ENCODE results near the gene TRIAP1.
"Not testable (repeated sequence)": the region's sequence is repeated elsewhere in the genome, so short reads cannot be mapped to it uniquely, and the experiment has no call there.

TRIAP1 gene

DNA sequence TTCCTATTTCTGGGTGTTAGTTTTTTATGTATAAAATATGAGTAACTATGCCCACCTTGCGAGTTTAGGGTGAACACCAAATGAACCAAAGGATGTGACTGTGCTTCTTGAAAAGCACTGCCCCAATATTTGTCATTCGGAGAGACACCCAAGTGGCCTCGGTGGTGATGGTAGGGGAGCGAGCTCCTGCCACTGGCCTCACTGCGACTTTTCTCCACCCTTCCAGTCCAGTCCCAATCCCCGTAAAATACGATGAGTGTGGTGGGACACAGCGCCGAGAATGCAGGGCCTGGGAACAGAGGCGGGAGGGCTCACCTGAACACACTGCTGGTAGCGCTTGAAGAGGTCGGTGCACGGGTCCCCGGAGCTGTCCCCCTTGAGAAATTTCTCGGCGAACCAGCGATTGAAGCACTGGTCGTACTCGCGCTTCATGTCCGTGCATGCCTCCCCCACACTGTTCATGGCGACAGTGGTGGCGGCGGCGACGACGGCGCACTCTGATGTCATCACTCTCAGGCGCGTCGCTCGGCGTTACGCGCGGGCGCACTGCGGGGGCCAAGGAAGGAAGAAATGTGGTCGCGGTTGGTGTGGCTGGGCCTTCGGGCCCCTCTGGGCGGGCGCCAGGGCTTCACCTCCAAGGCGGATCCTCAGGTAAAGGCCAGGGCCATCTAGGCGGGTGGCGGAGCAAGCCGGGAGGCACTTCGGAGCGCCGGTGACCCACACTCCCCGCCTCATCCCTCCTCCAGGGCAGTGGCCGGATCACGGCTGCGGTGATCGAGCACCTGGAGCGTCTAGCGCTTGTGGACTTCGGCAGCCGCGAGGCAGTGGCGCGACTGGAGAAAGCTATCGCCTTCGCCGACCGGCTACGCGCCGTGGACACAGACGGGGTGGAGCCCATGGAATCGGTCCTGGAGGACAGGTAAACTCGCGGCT, at the start of gene TRIAP1, which contains the start of gene GATC:
TSS of gene TRIAP1 (minus strand) at position 474 of the 933 bp plus-strand sequence. CDS start at position 462, 12 bp downstream.
TSS of gene GATC (plus strand) at position 534 of the 933 bp plus-strand sequence. CDS start at position 571, 37 bp downstream.
- DNase-seq (ENCODE audit: low spot score): peak; percentile 84

DNA sequence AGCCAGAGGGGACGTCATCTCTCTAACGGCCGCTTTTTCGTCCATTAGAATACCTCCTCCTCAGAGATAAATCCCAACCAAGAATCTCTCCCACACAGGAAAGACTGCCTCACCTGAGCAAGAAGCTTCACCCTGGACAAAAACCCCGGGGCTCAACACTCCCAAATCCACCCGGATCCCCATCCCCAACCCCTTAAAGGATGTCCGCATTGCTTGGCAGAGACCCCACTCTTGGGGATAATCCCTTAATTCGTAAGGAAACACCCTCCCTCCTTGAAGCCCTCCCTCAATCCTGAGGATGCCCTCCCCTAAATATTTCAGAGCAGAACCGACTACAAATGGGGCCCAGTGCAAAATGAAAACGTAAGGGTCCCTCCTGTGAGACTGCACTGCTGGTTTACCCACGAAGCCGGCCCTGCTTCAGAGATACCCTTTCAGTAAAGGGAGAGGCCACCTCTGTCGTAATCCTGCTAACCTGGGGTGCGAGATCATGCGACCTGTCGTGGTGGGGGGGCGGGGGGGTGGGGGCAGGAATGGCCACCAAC, 49.1 kb upstream of the TRIAP1 start:
- no peak for DNase-seq (ENCODE audit: low spot score)

DNA sequence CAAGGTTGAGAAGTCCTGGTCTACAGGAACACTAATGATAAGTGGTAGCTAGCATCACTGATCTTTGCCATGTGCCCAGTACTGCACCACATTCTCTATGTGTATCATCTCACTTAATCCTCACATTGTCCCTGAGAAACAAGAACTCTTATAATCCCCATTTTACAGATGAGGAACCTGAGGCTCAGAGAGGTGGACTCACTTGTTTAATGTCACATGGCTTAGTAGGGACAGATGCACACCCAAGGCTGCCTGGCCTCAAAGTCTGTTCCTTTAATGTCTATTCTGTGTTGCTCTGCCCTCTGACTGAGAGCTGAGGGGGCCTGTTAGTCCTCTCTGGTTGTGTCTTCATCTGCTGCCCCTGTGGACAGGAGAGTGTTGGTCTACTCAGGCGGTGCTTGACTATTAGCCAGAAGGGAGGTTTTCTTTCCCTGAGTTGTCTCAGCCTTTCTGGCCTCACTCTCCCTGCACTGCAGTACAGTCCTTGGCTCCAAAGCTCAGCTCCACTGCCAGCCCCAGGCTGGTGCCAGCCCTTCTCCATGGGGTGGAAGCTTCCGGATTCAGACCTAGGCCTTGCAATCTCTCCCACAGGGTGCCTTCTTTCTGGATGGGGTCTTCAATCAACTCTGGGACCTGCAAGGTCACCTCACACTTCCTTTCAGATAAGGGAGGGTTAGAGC, 44.8 kb upstream of the TRIAP1 start:
- DNase-seq (ENCODE audit: low spot score): no peak

DNA sequence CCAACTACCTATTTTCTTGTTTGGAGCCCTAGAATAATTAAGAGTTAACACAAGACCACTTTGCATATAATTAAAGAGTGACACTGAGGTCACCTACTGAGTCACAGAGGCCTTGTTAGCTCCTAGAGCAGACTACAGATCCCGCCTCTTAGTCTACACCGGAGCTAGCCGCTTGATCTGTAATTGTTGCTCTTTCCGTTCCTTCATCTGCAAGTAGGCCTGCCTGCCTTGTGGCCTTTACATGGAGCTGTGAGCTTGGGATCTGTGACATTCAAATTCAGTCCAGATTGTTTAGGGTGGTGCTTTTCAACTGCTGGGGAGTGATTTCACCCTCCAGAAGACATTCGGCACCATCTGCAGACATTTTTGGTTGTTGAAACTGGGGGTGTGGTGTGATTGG, 44.1 kb upstream of the TRIAP1 start:
- no peak for DNase-seq (ENCODE audit: low spot score)

DNA sequence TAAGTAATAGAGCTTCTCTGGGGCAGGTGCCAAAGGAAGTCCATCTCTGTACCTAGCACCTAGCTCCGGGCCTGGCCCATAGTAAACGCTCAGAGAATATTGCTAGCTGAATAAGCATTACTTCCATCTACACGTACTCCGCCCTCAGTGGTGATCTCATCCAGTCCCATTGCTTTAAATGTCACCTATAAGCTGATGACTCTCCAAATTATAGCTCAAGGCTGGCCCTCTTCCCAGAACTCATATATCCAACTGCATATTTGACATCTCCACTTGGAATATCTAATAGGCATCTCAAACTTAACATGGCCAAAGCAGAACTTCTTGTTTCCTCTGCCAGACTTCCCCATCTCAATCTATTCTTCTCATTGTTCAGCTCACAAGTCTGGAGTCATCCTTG, 42.8 kb upstream of the TRIAP1 start:
- no peak for DNase-seq (ENCODE audit: low spot score)

DNA sequence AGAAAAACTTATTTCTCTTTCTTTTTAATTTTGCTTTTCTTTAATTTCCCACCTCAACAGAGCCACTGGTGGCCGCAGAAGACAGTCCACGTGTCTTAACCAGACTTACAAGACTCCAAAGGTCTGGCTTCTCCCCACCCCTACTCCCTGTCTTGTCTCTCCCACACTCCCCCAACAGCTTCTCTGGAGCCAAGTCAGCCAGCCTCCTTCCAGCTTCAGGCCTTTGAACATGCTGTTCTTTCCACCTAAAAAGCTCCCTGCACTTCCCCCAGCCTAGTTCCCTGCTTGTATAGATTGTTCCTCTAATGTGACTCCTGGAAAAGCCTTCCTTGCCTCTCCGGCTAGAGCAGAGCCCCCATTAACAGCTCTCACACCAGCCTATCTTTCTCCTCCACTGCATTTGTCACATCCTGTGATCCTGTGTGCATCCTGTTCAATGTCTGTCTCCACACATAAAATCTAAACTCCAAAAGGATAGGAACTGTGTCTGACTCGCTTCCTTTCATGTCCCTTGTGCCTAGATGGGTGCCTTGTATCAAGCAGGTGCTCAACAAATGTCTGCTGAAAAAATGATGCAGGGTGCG, 42.0 kb upstream of the TRIAP1 start:
- DNase-seq (ENCODE audit: low spot score): peak; percentile 77

DNA sequence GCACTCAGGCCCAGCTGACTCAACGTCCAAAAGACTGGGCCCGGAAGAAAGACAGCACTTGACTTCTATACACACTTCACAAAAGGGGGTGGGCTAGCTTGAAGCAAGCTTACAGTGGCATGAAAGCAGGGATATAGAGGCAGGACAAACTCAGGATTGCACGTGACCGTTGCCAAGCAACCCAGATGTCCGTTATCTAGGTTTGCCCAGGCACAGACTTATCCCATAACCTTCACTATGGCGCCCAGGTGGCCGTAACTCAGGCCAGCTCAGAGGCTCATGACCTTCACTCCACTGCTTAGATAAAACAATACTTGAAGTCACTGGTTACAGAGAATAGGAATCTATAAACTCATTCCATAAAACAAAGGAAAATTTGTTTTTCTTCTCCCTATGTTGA, 41.4 kb upstream of the TRIAP1 start:
- DNase-seq (ENCODE audit: low spot score): not testable (repeated sequence)

DNA sequence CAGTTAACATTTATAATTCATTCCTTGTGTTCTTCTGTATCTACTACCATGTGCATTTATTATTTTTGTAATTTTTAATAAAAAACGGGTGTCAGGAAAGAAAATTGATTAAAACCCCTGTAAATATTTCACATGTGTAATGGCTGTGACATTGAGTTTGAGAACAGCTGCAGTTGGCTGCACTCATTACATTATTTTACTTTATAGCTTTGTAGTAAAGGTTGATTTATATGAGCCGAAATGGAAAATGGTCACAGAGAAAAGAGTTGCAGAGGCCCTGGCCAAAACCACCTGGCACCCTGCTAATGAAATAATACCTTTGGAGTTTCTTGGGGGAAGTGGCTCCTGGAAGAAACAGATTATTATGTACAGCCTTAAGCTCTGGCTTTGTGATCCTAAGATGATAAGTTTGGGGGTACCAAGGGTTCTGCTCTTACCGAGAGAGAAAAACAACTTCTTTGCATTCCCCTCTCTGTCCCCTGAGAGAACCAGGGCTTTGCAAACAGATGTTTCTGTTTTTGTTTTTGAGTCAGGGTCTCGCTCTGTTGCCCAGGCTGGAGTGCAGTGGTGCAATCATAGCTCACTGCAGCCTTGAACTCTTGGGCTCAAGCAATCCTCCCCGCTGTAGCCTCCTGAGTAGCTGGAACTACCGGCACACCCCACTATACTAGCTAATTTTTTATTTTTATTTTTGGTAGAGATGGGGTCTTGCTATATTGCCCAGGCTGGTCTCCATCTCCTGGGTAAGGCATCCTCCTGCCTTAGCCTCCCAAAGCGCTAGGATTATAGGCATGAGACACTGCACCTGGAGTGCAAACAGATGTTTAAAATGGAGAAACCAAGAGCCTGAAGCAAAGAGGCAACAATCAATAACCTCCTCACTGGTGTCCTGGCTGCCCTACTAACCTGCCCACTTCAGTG, 40.0 kb upstream of the TRIAP1 start:
- DNase-seq (ENCODE audit: low spot score): no peak

DNA sequence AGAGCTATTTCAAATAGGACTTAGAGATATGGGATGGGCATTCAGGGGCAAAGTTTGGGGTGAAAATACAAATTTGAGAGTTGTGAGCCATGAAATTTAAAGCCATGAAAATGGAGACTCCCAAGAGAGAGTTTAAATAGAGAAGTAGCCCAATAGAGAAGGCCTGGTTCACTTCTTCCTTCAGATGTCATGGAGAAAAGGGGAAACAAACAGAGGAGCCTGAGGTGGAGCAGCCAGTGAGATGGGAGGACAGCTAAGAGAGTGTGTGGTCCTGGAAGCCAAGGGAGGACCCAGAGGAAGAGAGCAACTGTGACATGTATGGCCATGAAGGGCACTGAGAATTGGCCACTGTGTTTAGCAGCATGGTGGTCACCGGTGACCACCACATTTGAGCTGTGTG, 37.4 kb upstream of the TRIAP1 start:
- DNase-seq (ENCODE audit: low spot score): no peak

DNA sequence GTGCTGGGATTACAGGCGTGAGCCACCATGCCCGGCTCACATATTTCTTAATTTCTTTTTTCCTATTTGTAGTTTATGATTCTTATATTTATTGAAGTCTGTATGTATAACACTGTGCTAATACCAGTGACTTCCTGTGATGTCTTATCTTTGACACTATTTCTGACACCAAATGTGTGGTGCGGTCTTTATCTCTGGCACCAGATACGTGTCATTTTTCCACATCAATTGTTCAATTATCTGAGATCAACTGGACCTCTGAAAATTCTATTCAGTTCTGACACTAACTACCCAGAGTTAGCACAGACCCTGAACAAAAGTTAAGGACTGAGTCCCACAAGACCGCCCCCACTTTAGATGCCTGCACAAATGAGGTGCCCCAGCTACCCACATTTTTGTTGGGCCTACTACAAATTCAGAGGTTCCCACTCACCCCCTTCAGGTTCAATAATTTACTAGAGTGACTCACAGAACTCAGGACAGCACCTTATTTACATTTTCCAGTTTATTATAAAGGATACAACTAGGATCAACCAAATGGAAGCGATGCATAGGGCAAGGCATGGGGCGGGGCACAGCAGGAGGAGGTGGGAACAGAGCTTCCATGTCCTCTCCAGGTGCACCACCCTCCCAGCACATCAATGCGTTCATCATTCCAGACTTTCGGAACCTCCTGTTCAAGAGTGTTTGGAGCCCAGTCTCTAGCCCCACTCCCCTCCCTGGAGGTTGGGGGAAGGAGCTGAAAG, 35.0 kb upstream of the TRIAP1 start:
- no peak for DNase-seq (ENCODE audit: low spot score)

DNA sequence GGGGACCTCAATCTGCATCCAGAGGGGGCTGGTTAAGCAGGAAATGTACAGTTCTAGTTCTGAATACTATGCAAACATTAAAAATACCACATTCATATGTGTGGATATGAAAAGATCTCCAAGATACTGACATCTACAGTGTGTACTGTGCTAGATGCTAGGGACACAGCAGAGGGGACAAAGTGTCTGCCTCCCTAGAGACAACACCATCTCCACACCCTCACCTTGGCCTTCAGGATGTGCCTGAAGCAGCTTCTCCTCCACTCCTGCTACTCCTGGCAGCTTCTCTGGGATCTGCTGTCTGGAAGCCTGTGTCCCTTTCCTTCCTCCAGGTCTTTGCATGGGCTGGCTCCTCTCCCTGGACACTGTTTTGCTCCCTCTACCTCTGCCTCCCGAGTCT, 34.0 kb upstream of the TRIAP1 start:
- no peak for DNase-seq (ENCODE audit: low spot score)

DNA sequence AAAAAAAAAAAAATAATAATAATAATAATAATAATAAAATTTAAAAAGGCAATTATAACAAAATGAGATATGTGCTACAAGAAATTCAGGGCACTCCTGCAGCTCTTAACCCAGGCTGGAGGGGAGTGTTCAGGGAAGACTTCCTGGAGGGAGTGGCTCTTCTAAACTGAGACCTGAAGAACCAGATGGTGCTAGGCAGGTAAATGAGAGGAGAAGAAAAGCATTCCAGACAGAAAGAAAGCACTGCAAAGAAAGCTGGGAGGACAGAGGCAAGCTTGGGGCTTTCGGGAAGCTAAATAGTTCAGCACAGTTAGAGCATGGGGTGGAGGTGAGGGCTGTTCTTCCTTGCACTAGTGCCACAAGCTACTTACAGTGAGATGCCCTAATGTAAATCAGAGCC, 33.3 kb upstream of the TRIAP1 start:
- no peak for DNase-seq (ENCODE audit: low spot score)

DNA sequence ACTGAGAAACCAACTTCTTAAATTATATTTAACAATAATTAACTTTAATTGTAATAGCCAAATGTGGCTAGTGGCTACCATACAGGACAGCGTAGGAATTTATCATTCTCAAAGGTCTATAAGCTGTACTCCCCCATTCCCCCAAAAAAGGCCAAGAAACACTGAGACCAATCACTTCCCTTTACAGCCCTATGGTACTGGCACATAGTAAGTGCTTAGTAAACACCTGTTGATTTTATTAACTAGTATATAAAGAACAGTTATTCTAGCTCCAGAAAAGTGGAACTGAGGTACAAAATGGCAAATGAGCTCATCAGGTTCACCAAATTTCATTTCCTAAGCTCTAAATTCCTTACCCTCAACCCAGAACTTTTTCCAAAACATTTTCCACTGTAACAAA, 29.5 kb upstream of the TRIAP1 start:
- DNase-seq (ENCODE audit: low spot score): no peak

DNA sequence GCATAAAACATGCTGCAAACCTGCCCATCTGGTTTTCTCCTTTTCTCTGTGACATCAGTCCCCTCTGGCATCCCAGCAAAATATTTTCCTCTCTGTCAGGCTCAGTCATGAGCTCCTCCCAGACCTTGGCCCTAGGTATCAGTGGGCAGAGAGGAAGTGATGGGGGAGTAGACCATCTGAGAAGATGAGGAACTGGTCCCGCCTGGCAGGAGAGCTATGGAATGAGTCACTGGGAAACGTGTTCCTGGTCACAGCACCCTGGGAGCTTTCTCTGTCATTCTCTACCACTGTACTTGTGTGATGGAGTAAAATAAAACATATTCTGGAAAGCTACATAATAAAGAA, 28.4 kb upstream of the TRIAP1 start:
- peak; percentile 86 for DNase-seq (ENCODE audit: low spot score)

DNA sequence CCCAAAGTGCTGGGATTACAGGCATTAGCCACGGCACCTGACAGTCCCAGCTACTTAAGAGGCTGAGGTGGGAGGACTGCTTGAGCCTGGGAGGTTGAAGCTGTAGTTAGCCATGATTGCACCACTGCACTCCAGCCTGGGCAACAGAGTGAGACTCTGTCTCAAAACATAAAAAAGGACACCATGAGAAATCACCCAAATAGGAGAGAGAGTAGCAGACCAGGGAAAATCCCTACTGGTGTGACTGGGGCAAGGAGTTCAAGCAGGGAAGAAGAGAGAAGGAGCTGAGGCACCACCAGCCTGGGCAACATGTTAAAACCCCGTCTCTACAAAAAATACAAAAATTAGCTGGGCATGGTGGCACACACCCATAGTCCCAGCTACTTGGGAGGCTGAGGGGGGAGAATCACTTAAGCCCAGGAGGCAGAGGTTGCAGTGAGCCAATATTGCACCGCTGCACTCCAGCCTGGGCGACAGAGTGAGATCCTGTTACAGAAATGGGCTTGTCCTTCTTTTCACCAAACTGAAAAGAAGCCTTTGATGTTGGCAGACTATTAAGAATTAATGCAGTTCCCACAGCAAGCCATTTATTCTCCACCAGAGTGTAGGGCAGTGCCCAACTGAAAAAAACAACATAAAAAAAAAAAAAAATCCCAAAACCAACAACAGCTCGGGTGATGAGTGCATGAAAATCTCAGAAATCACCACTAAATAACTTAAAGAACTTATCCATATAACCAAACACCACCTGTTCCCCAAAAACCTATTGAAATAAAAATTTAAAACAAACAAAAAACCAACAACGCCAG, 27.8 kb upstream of the TRIAP1 start:
- no peak for DNase-seq (ENCODE audit: low spot score)

DNA sequence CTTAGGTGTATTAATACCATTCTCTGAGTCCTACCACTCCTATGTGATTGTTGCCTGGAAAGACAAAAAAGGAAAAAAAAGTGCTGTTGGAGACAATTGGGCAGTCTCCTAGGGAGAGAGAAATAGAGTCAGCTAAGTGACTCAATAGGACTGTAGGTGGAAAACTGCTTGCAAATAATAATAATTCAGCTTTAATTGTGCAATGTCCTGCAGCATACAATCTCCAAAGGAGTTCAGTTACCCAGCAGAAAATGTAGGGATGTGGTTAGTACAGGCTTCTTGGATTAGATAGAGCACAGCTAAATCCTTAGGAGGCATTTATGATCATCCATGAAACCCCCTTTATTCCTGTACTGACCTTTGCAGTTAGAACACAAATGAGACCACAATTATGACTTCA, 26.3 kb upstream of the TRIAP1 start:
- no peak for DNase-seq (ENCODE audit: low spot score)

DNA sequence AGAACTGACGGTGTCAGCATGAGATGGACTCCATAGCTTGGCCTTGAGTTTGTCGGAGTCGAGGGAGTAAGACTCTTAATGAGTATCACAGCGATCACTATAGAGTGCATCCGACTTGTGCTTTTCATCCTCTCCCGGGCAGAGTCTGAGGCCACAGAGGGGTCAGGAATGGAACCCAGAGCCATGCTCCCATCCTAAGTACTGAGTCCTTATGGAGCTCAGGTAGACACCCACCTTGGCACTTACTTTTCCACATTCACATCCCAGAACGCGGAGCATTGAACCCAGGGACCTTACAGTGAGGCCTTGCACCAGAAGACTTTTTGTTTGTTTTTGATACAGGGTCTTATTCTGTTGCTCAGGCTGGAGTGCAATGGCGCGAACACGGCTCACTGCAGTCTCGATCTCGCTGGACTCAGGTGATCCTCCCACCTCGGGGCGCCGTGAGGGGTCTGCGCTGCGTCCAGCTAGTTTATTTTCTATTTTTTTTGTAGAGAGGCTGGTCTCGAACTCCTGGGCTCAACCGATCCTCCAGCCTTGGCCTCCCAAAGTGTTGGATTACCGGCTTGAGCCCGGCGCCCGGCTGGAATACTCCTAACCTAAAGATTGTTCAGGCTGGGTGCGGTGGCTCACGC, 24.1 kb upstream of the TRIAP1 start:
- DNase-seq (ENCODE audit: low spot score): no peak

DNA sequence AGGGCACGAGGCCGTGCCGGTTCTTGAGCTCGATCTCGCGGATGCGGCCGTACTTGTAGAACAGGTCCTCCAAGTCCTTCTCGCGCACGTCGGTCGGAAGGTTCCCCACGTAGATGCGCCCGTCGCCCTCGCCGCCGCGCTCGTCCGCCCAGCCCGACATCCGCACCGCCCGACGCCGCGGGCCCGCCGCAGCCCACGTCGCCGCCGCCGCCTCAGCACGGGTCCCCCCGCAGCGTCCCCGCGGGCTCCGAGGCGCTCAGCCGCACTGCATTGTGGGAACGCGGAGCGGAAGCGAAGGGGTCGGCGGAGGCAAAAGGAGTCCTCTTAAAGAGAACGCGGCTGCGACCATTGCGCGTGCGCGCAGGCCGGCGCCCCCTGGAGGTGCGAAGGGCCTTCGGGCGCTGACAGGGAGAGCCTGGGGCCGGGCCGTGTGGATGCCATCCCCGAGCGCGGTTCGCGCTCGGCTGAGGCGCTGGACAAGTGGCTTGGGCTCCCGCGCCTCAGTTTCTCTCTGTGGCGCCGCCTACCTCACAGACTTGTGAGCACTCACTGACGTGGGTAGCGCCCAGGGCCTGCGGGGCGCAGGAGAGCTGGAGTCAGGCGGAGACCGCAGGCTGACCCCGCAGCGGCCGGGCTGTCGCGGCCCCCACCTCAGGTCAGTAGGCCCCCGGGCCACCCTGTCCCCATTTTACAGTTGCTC, 23.4 kb upstream of the TRIAP1 start, which contains the start of gene SRSF9:
TSS of gene SRSF9 (minus strand) at position 299 of the 700 bp plus-strand sequence. CDS start at position 160, 139 bp downstream.
- DNase-seq (ENCODE audit: low spot score): peak; percentile 96
